Neural progenitor cell (in vitro differentiated cells): Measurements from ENCODE around the gene BCAM. TPM values are rescaled to one million over a fixed set of nuclear protein-coding genes. Genes with fewer than 3 reads are reported as not detected.
A peak's percentile ranks its signal among the peaks of the same experiment; 100 is the strongest.

Experiments
- DNase-seq: peaks from one replicate; pipeline ENCODE4 v3.0.0-alpha.2; 2016; ENCODE audit warnings: low spot score
- H2AFZ ChIP-seq: fragments of 200-600 bp; sonication (generic); replicated peaks from 2 replicates; pipeline ENCODE4 v1.6.1; 2016; ENCODE audit warnings: antibody characterized with exemption
- H3F3A ChIP-seq: fragments of 200-600 bp; sonication (generic); 2 replicates; pipeline ENCODE4 v1.6.1; 2016; ENCODE audit warnings: antibody characterized with exemption, low read depth
- H3K27ac ChIP-seq: fragments of 200-600 bp; sonication (generic); 2 replicates; pipeline ENCODE4 v1.5.1; 2016; ENCODE audit warnings: mild to moderate bottlenecking
- H3K27me3 ChIP-seq: fragments of 200-600 bp; sonication (generic); 2 replicates; pipeline ENCODE4 v1.6.1; 2016; ENCODE audit warnings: mild to moderate bottlenecking, moderate library complexity
- H3K36me3 ChIP-seq: fragments of 200-600 bp; sonication (generic); 2 replicates; pipeline ENCODE4 v1.5.1; 2016
- H3K4me1 ChIP-seq: fragments of 200-600 bp; sonication (generic); 2 replicates; pipeline ENCODE4 v1.6.1; 2016; ENCODE audit warnings: mixed run types
- H3K4me2 ChIP-seq: fragments of 200-600 bp; sonication (generic); 2 replicates; pipeline ENCODE4 v1.6.1; 2016
- H3K4me3 ChIP-seq: fragments of 200-600 bp; sonication (generic); 2 replicates; pipeline ENCODE4 v1.5.1; 2016
- H3K79me2 ChIP-seq: fragments of 200-600 bp; sonication (generic); 2 replicates; pipeline ENCODE4 v1.6.1; 2016; ENCODE audit warnings: low read depth
- H3K9ac ChIP-seq: fragments of 200-600 bp; sonication (generic); 2 replicates; pipeline ENCODE4 v1.6.1; 2016
- H3K9me3 ChIP-seq: fragments of 200-600 bp; sonication (generic); 2 replicates; pipeline ENCODE4 v1.5.1; 2016; ENCODE audit warnings: low read depth
- H4K20me1 ChIP-seq: fragments of 200-600 bp; sonication (generic); 2 replicates; pipeline ENCODE4 v1.6.1; 2016; ENCODE audit warnings: low read depth
- H3K27ac Mint-ChIP-seq: 3 replicates; pipeline ENCODE4 v1.8.0; 2021; ENCODE audit warnings: mixed read lengths
- H3K27me3 Mint-ChIP-seq: 2 replicates; pipeline ENCODE4 v1.8.0; 2022; ENCODE audit warnings: low read depth, mild to moderate bottlenecking, inconsistent platforms, moderate library complexity, mixed read lengths; ENCODE audit not compliant: insufficient read depth
- H3K36me3 Mint-ChIP-seq: 3 replicates; pipeline ENCODE4 v1.8.0; 2021; ENCODE audit warnings: mixed read lengths
- H3K4me1 Mint-ChIP-seq: 3 replicates; pipeline ENCODE4 v1.8.0; 2021; ENCODE audit warnings: mixed read lengths
- H3K4me3 Mint-ChIP-seq: 3 replicates; pipeline ENCODE4 v1.8.0; 2021; ENCODE audit warnings: mild to moderate bottlenecking, moderate library complexity, mixed read lengths
- H3K9me3 Mint-ChIP-seq: 3 replicates; pipeline ENCODE4 v1.8.0; 2020; ENCODE audit warnings: mixed read lengths
- CTCF ChIP-seq: fragments of 200-600 bp; sonication (generic); IDR thresholded peaks from 2 replicates; pipeline ENCODE4 v1.5.1; 2017; ENCODE audit warnings: antibody characterized with exemption, mild to moderate bottlenecking
- EZH2 ChIP-seq: fragments of 200-600 bp; sonication (generic); IDR thresholded peaks from 2 replicates; pipeline ENCODE4 v1.6.1; 2017; ENCODE audit warnings: antibody characterized with exemption, mild to moderate bottlenecking, moderate library complexity
- EZH2phosphoT487 ChIP-seq: fragments of 200-600 bp; sonication (generic); IDR thresholded peaks from 2 replicates; pipeline ENCODE4 v1.6.1; 2017; ENCODE audit warnings: antibody characterized with exemption
- total RNA-seq: library from RNA; depleted of rRNA; stranded (reverse); fragments of >200 nt; gene quantifications from 2 replicates; pipeline ENCODE4 v1.2.3, GENCODE V29; 2015; ENCODE audit warnings: low replicate concordance

The BCAM gene
- total RNA-seq, 1 donor from 2014 or later: 7.1 TPM

DNA sequence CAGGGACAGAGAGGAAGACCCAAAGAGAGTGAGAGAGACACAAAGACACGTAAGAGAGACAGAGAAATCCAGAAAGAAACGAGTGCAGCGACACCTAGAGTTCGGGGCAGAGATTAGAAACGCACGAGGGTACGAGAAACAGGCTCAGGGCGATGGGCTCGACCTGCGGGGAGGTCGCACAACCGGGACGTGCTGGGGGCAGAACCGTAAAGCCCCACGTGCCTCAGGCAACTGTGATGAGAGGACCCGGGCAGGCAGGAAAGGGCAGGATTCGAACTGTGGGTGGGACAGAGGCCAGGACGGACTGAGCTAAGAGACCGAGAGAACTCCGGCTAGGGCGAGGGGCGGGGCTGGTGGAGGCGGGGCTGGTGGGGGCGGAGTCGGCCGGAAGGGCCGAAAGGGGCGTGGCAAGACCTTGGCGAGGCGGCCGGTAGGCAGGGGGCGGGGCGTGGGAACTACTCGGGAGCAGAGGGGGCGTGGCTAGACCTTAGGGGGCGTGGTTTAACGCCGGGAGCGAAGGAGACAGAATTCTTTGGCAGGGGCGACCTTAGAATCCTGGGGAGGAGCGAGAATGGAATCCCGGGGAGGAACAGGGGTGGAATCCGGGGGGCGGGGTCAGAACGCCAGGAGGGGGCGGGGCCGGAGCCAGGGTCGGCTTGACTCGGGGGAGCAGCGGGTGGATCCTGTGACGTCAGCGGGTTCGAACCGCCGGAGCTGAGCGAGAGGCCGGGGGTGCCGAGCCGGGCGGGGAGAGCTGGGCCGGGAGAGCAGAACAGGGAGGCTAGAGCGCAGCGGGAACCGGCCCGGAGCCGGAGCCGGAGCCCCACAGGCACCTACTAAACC lies 36.9 kb downstream of the BCAM start, which contains the start of gene NECTIN2:
Gene NECTIN2 (plus strand): TSS at position 686 of the 843 bp plus-strand sequence. CDS start 229 bp downstream, outside the sequence.
- TF ChIP-seq EZH2: no peak
- peak; percentile 91 for TF ChIP-seq CTCF
- TF ChIP-seq EZH2phosphoT487: no peak
- Mint-ChIP-seq H3K27ac (peak within 1 kb of the TSS; percentile 99), H3K36me3 (no peaks in the 10 kb centered on the region), H3K4me1 (peaks cover 28% of the 10 kb centered on the region), H3K4me3 (peak within 1 kb of the TSS; percentile 93), H3K27me3 (no peaks in the 10 kb centered on the region), H3K9me3 (no peaks in the 10 kb centered on the region)
- Histone ChIP-seq H3K36me3 (no peaks in the 10 kb centered on the region), H3K27me3 (no peaks in the 10 kb centered on the region), H3K79me2 (peaks cover 47% of the 10 kb centered on the region), H3K9ac (peak within 1 kb of the TSS; percentile 92), H3K27ac (peak within 1 kb of the TSS; percentile 96), H4K20me1 (peaks cover 40% of the 10 kb centered on the region), H3K4me3 (peak within 1 kb of the TSS; percentile 95), H3F3A (peaks cover 38% of the 10 kb centered on the region), H3K9me3 (no peaks in the 10 kb centered on the region), H3K4me1 (peaks cover 22% of the 10 kb centered on the region), H3K4me2 (peak within 1 kb of the TSS; percentile 93), H2AFZ (peak within 1 kb of the TSS; percentile 86)
- DNase-seq: peak; percentile 99

- Histone ChIP-seq H3K27me3 (no peaks in the 10 kb centered on the region), H3K4me1 (peaks cover 22% of the 10 kb centered on the region), H3F3A (peaks cover 38% of the 10 kb centered on the region), H3K27ac (peak overlapping the region; percentile 96), H3K4me3 (peak overlapping the region; percentile 95), H3K36me3 (no peaks in the 10 kb centered on the region), H3K9me3 (no peaks in the 10 kb centered on the region), H4K20me1 (peaks cover 48% of the 10 kb centered on the region), H3K4me2 (peak overlapping the region; percentile 93), H2AFZ (no peak overlapping the region), H3K9ac (peak overlapping the region; percentile 92), H3K79me2 (peaks cover 55% of the 10 kb centered on the region)
- H3K27me3 Mint-ChIP-seq: no peaks in the 10 kb centered on the region
- H3K36me3 Mint-ChIP-seq: peaks cover under 1% of the 10 kb centered on the region
- peaks cover 28% of the 10 kb centered on the region for H3K4me1 Mint-ChIP-seq
- H3K4me3 Mint-ChIP-seq: peak overlapping the region; percentile 93
- H3K9me3 Mint-ChIP-seq: no peaks in the 10 kb centered on the region
- DNase-seq: peak; percentile 95
- TF ChIP-seq EZH2 (no peak), CTCF (no peak), EZH2phosphoT487 (no peak)
- H3K27ac Mint-ChIP-seq: peak overlapping the region; percentile 99
Measured at GRCh38 chr19:44846455-44847143, 37.7 kb downstream of the BCAM start.

DNA sequence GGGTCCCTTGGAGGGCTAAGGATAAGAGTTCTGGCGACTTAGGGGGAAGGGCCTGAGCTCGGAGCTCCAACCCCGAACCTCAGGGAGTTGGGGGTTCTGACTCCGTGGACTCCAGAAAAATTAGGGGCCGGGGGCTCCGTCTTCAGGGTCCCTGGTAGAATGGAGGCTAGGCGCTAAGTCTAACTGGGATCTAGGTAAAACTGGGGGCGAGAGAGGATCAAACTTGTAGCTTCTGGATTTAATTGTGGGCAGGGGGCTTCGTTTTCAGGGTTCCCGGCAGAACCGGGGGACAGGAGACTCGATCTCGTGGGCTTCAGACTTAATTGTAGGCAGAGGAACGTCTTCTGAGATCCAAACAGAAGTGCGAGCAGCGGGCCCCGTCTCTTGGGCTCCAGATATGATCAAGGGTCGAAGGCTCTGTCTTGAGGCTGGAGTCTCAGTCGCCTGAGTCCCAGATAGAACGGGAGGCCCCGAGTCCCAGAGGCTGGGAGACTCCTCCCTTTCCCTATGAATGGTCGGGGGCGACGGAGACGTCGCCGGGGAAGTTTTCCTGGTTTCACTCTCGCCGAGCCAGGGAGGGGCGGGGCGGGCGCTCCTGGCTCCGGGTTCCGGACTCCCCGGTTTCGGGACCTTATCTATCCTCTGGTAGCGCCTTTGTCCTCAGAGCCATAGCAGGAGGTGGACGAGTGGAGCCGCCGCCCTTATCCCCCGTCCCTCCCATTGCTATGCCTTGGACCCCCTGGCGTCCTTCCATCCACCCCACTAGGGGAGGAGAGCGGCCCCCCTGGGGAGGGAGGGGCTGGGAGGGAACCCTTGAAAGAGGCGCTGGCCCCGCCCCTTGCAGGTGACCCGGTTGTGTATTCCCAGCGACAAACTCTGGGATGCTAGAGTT lies 38.5 kb downstream of the BCAM start:
- no peaks in the 10 kb centered on the region for H3K27me3 ChIP-seq
- peak overlapping the region; percentile 96 for H3K27ac ChIP-seq
- Mint-ChIP-seq H3K9me3 (no peaks in the 10 kb centered on the region), H3K4me1 (peaks cover 26% of the 10 kb centered on the region), H3K27me3 (no peaks in the 10 kb centered on the region), H3K27ac (peak overlapping the region; percentile 99), H3K36me3 (peaks cover 3% of the 10 kb centered on the region), H3K4me3 (peak overlapping the region; percentile 93)
- peak overlapping the region; percentile 95 for H3K4me3 ChIP-seq
- no peaks in the 10 kb centered on the region for H3K36me3 ChIP-seq
- H3K9ac ChIP-seq: peak overlapping the region; percentile 92
- peaks cover 56% of the 10 kb centered on the region for H4K20me1 ChIP-seq
- H3K9me3 ChIP-seq: no peaks in the 10 kb centered on the region
- H2AFZ ChIP-seq: no peak overlapping the region
- no peak for TF ChIP-seq CTCF
- TF ChIP-seq EZH2phosphoT487: no peak
- TF ChIP-seq EZH2: no peak
- peak overlapping the region; percentile 93 for H3K4me2 ChIP-seq
- peaks cover 63% of the 10 kb centered on the region for H3K79me2 ChIP-seq
- H3F3A ChIP-seq: peaks cover 38% of the 10 kb centered on the region
- peaks cover 22% of the 10 kb centered on the region for H3K4me1 ChIP-seq
- peak; percentile 75 for DNase-seq
